PC-3 (cell line): ENCODE data around the gene ZNF746.

Source experiments
- EZH2 ChIP-seq: fragments of 300-600 bp; sonication (generic); IDR thresholded peaks from one replicate; pipeline ENCODE4 v1.6.1; 2017; ENCODE audit warnings: antibody characterized with exemption, mild to moderate bottlenecking, low read length; ENCODE audit not compliant: unreplicated experiment
- EZH2phosphoT487 ChIP-seq: fragments of 300-600 bp; sonication (generic); IDR thresholded peaks from 2 replicates; pipeline ENCODE4 v1.6.1; 2018; ENCODE audit warnings: mild to moderate bottlenecking, antibody characterized with exemption, low read length, borderline replicate concordance
- TF ChIP-seq, protein P1 (sequence below): fragments of 300-600 bp; sonication (generic); conservative IDR thresholded peaks from 2 replicates; pipeline ENCODE4 v1.5.1; 2017; ENCODE audit warnings: antibody characterized with exemption, low read depth, mild to moderate bottlenecking, low read length

DNA sequence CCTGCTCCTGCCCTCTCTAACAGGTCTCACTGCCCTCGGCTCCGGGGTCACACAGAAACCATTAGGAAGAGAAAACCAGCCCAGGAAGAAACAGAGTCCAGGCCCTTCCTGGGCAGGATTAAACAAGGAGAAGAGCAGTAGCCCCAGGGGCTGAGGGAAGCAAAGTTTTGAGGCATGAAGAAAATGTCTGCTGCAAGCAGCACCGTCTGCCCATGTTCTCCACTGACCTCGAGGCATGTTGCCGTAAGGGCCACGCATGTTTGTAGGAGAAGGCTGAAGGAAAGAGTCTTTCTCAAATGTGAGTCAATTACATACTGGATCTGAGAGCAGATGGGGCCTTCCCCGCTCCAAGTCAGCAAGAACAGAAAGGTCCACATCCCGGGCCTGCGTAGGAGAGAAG, 4.2 kb downstream of the ZNF746 start:
- TF ChIP-seq, protein P1, sequence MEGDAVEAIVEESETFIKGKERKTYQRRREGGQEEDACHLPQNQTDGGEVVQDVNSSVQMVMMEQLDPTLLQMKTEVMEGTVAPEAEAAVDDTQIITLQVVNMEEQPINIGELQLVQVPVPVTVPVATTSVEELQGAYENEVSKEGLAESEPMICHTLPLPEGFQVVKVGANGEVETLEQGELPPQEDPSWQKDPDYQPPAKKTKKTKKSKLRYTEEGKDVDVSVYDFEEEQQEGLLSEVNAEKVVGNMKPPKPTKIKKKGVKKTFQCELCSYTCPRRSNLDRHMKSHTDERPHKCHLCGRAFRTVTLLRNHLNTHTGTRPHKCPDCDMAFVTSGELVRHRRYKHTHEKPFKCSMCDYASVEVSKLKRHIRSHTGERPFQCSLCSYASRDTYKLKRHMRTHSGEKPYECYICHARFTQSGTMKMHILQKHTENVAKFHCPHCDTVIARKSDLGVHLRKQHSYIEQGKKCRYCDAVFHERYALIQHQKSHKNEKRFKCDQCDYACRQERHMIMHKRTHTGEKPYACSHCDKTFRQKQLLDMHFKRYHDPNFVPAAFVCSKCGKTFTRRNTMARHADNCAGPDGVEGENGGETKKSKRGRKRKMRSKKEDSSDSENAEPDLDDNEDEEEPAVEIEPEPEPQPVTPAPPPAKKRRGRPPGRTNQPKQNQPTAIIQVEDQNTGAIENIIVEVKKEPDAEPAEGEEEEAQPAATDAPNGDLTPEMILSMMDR: no peak
- TF ChIP-seq EZH2: no peak
- TF ChIP-seq EZH2phosphoT487: no peak
